ENCODE data around the gene GSTM2.

GSTM2 gene

DNA sequence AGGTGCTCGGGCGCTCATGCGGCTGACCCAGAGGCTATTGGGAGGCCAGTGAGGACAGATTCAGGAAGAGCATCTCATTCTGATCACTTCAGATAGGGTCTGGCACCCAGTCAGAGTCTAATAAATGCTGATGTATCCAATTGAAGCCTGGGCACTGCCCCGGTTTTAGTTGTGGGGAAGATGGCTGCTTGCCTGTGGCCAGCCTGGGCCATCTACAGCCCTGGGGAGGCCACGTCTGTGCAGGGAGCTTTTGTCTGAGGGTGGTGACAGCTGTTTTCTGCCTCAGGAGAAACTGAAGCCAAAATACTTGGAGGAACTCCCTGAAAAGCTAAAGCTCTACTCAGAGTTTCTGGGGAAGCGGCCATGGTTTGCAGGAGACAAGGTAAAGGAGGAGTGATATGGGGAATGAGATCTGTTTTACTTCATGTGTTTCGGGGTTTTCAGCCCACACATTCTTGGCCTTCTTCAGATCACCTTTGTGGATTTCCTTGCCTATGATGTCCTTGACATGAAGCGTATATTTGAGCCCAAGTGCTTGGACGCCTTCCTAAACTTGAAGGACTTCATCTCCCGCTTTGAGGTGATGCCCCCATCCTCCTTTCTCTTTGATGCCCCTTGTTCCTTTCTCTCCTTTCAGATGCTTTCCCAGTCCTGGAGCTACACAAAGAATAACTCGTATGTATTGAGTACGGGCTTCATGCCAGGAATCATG is 47.0 kb downstream of the GSTM2 start:
- no peak for DNase-seq (ENCODE audit: low read depth, low spot score)

DNA sequence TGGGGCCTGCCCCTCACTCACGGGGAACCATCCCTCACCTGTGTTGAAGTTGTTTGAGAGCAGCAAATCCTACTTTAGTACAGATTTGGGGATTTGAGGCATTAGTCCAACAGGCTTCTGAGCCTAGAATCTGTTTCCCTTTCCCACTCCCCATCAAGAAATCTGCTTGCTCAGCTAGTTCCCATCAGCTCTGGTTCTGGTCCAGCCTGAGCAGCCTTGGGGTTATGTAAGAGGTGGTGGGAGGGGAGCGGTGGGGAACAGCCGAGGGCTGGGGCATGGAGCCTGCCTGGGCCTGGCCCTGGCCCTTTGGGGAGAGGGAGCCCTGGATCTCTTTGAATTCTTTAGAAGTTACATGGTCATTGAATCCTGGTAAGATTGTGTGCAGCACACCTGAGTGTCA is 48.3 kb downstream of the GSTM2 start:
- DNase-seq (ENCODE audit: low read depth, low spot score), result no peak

DNA sequence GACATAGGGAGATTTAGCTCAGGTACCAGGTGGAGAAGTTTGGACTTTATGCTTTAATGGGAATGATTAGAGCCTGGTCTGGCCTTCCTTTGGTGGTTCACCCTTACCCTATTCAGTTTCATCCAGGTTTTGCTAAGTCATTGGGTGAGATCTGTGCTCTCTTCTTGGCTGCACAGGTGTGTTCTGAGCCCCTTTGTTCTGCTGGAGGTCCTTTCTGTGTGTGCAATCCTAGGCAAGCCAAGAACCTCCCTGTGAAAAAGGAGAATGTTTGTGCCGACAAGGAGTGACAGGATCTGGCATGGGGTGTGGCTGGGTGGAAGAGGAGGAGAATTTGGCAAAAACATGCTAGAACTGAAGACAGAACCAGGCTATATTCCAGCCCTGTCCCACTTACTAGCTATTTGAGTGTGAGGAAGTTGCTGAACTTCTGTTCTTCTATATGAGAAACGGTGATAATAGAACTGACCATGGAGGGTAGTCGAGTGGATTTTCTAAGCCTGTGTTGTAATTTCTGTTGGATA is 48.8 kb downstream of the GSTM2 start:
- DNase-seq (ENCODE audit: low read depth, low spot score), result no peak

DNA sequence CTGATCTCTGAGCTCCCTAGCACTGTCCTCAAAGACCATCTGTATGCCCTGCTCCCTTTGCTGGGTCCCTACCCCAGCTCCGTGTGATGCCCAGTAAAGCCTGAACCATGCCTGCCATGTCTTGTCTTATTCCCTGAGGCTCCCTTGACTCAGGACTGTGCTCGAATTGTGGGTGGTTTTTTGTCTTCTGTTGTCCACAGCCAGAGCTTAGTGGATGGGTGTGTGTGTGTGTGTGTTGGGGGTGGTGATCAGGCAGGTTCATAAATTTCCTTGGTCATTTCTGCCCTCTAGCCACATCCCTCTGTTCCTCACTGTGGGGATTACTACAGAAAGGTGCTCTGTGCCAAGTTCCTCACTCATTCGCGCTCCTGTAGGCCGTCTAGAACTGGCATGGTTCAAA is 49.9 kb downstream of the GSTM2 start:
- DNase-seq (ENCODE audit: low read depth, low spot score), result no peak

DNA sequence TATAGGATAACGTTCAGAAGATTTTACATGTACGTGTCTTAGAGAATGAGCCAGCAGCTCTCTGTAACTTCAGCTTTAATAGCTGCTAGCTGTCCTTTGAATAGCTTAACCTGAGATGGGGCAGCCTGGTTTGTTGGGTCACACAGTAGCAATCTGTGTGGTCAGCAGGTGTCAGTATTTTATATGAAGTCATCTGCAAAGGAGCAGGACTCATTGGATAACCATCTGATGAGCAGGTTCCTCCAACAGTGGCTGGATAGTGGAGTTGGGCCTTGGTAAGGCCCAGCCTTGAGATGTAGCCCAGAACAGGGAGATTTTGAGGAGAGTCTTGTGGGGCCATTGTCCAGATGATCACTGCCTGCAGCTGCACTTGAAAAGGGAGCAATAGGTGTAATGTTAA is 50.6 kb downstream of the GSTM2 start:
- no peak for DNase-seq (ENCODE audit: low read depth, low spot score)

DNA sequence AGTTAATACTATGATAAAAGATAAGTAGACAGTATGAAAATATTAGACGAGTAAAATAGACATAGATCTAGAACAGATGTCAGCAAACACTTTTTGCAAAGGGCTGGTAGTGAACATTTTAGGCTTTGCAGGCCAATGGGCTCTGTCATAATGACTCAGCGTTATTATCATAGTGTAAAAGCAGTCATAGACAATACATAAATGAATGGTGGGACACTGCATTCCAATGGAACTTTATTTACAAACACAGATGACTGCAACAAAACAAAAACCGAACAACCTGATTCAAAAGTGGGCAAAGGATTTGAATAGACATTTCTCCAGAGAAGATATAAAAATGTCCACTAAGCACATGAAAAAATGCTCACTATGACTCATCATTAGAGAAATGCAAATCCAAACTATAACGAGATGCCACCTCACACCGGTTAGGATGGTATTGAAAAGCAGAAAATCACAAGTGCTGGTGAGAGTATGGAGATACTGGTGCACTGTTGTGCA is 51.5 kb downstream of the GSTM2 start:
- DNase-seq (ENCODE audit: low read depth, low spot score), result no peak

DNA sequence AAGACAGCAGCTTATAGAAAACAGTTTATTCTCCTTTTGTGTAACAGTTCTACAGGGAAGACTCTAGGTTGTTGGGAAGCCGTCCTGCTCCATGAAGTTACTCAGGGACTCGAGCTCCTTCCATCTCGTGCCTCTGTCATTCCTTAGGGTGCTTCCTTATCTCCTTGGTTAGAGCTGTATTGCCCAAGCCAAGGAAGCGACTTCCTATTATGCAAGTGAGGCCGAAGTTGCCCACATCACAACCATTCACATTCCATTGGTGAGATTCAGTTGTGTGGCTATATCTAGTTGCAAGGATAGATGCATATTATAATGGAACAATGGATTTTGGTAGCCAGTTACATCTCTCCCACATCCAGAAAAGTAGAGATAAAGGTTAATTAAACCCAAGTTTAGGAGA is 53.2 kb downstream of the GSTM2 start:
- DNase-seq (ENCODE audit: low read depth, low spot score), result no peak

DNA sequence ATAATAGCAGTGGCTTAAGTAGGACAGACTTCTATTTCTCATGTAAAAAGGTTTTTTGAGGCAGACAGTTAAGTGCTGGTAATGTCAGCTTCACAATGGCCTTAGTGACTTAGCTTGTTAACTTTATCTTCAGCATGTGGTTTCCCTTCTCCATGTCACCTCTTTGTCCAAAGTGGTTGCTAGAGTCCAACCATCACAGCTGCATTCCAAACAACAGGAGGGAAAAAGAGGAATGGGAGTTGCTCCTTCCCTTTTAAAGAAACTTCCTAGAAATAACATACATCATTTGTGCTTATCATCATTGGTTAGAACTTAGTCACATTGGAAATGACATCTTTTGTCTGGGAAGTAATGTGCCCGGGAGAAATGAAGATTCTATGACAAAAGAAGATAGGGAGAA is 54.1 kb downstream of the GSTM2 start:
- no peak for DNase-seq (ENCODE audit: low read depth, low spot score)

DNA sequence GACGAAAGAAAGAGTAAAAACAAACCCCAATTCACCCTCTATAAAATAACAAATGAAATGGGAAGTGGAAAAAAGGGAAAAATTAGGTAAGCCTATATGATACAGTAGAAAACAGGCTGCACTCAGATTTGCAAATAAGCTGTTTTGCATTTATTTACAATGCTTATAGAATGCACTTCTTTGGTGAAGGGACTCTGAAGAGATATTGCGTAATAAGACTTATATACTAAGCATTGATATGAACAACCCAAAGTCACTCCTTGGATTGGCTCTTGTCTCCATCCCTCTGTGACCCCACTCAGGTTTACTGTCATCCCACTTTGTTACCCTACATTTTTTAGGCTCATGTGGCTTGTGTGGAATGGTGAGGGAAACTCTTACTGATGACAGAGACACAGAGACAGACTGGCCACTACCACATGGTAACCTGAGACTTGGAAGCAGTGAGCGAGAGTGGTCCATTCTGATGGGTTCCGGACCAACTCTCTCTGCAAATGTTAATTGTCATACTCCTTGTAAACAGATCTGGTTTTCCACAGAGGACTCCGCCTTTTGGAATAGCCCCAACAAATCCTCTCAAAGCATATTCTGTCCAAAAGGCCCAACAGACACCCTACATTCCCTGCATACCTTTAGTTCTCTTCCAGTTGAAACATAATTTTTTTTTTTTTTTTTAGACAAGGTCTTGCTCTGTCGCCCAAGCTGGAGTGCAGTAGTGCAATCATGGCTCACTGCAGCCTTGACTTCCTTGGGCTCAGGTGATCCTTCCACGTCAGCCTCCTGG is 55.2 kb downstream of the GSTM2 start:
- no peak for DNase-seq (ENCODE audit: low read depth, low spot score)

All from iPS DF 19.7 (cell line).